Body of pancreas (tissue), 4 donors: Measurements from ENCODE around the gene ARL6IP4.

ENCODE experiments used
- CTCF ChIP-seq, 7 experiments: fragments of 450-650 bp in 4 of 7; fragments of 200-600 bp in 3 of 7; sonication (generic) in 3 of 7; IDR thresholded peaks; one replicate each; pipeline ENCODE4 v1.5.1; 2016 to 2019; ENCODE audit warnings: antibody characterized with exemption in 7 of 7
- POLR2A ChIP-seq, 3 donors: fragments of 450-650 bp; IDR thresholded peaks; one replicate each; pipeline ENCODE4 v1.6.1; 2016; ENCODE audit warnings: antibody characterized with exemption in 3 of 3, mild to moderate bottlenecking in 2 of 3

GRCh38 chr12:122974274-122974891 lies 6.1 kb upstream of the ARL6IP4 start:
- TF ChIP-seq POLR2A (IDR thresholded peaks at IDR 0.05) = no peak
- TF ChIP-seq CTCF (IDR thresholded peaks at IDR 0.05) = peak in 1 of 7 experiments; percentile 14
